SU-DHL-6 (cell line): ENCODE measurements around the gene TMEM131.

Source experiments
- H2AFZ ChIP-seq: fragments of 200-600 bp; sonication (generic); 2 replicates; pipeline ENCODE4 v1.6.1; 2014; ENCODE audit warnings: low read depth, mild to moderate bottlenecking, moderate library complexity, mixed read lengths, antibody characterized with exemption, low read length; ENCODE audit not compliant: severe bottlenecking
- H3F3A ChIP-seq: fragments of 200-600 bp; shearing (Covaris generic); 2 replicates; pipeline ENCODE4 v1.6.0; 2016; ENCODE audit warnings: antibody characterized with exemption, mild to moderate bottlenecking; ENCODE audit not compliant: insufficient read depth
- H3K27ac ChIP-seq: fragments of 200-600 bp; sonication (generic); 2 replicates; pipeline ENCODE4 v1.5.1; 2016; ENCODE audit warnings: low read depth, mild to moderate bottlenecking, low read length, moderate library complexity, mixed read lengths
- H3K27me3 ChIP-seq: fragments of 200-600 bp; sonication (generic), shearing (Covaris generic); 2 replicates; pipeline ENCODE4 v1.6.0; 2014; ENCODE audit warnings: mild to moderate bottlenecking, low read length
- H3K36me3 ChIP-seq: fragments of 200-600 bp; sonication (generic); 2 replicates; pipeline ENCODE4 v1.6.1; 2014; ENCODE audit warnings: mild to moderate bottlenecking, low read length, mixed read lengths
- H3K4me2 ChIP-seq: fragments of 300-600, 200-600 bp; shearing (Covaris generic), sonication (generic); 2 replicates; pipeline ENCODE4 v1.6.0; 2014; ENCODE audit warnings: low read length, low read depth, mild to moderate bottlenecking; ENCODE audit not compliant: poor library complexity, severe bottlenecking
- H3K4me3 ChIP-seq: fragments of 200-600 bp; sonication (generic); 2 replicates; pipeline ENCODE4 v1.5.1; 2014; ENCODE audit warnings: antibody characterized with exemption, low read length, mild to moderate bottlenecking, mixed read lengths; ENCODE audit not compliant: insufficient read depth, poor library complexity, severe bottlenecking
- H3K79me2 ChIP-seq: fragments of 200-600 bp; sonication (generic); 2 replicates; pipeline ENCODE4 v1.6.1; 2014; ENCODE audit warnings: mild to moderate bottlenecking, low read length, moderate library complexity; ENCODE audit not compliant: insufficient read depth
- H3K9ac ChIP-seq: fragments of 200-600 bp; sonication (generic); 2 replicates; pipeline ENCODE4 v1.7.0; 2014; ENCODE audit warnings: mild to moderate bottlenecking, low read length
- H3K9me2 ChIP-seq: fragments of 200-600 bp; sonication (generic); replicated peaks from 2 replicates; pipeline ENCODE4 v1.6.1; 2014; ENCODE audit warnings: low read length; ENCODE audit not compliant: insufficient read depth
- H3K9me3 ChIP-seq: fragments of 200-600 bp; sonication (generic); 2 replicates; pipeline ENCODE4 v1.6.1; 2014; ENCODE audit warnings: low read length, mixed read lengths; ENCODE audit not compliant: insufficient read depth
- H4K20me1 ChIP-seq: fragments of 200-600 bp; sonication (generic); 2 replicates; pipeline ENCODE4 v1.6.1; 2014; ENCODE audit warnings: low read depth, mild to moderate bottlenecking, antibody characterized with exemption, low read length, moderate library complexity, mixed read lengths
- CTCF ChIP-seq: fragments of 200-600 bp; sonication (generic); IDR thresholded peaks from one replicate; pipeline ENCODE4 v1.5.1; 2017; ENCODE audit warnings: antibody characterized with exemption, mild to moderate bottlenecking, low read length, moderate library complexity; ENCODE audit not compliant: insufficient read depth, poor library complexity, severe bottlenecking
- EZH2phosphoT487 ChIP-seq: fragments of 200-600 bp; sonication (generic), shearing (Covaris generic); conservative IDR thresholded peaks from 2 replicates; pipeline ENCODE4 v1.6.1; 2018; ENCODE audit warnings: mild to moderate bottlenecking, antibody characterized with exemption, low read length, moderate library complexity, mixed read lengths

Gene TMEM131

GRCh38 chr2:98006378-98006777, 10.6 kb upstream of the TMEM131 start:
- no peak overlapping the region for H2AFZ ChIP-seq
- no peak for TF ChIP-seq CTCF
- TF ChIP-seq EZH2phosphoT487 = no peak
- H4K20me1 ChIP-seq = no peaks in the 10 kb centered on the region
- no peak overlapping the region for H3K4me2 ChIP-seq
- no peaks in the 10 kb centered on the region for H3K9me3 ChIP-seq
- no peaks in the 10 kb centered on the region for H3K79me2 ChIP-seq
- H3K27me3 ChIP-seq = no peaks in the 10 kb centered on the region
- H3K9ac ChIP-seq = no peak overlapping the region
- no peaks in the 10 kb centered on the region for H3F3A ChIP-seq
- H3K27ac ChIP-seq = no peak overlapping the region
- no peaks in the 10 kb centered on the region for H3K9me2 ChIP-seq
- no peaks in the 10 kb centered on the region for H3K36me3 ChIP-seq
- H3K4me3 ChIP-seq = no peak overlapping the region

- Histone ChIP-seq H4K20me1 (no peaks in the 10 kb centered on the region), H3K9me2 (no peaks in the 10 kb centered on the region), H3K36me3 (no peaks in the 10 kb centered on the region), H3K9me3 (no peaks in the 10 kb centered on the region), H3K4me2 (no peak overlapping the region), H3K9ac (no peak overlapping the region), H2AFZ (no peak overlapping the region), H3K79me2 (no peaks in the 10 kb centered on the region), H3K4me3 (no peak overlapping the region), H3K27ac (no peak overlapping the region), H3F3A (no peaks in the 10 kb centered on the region), H3K27me3 (no peaks in the 10 kb centered on the region)
- TF ChIP-seq EZH2phosphoT487 = no peak
- TF ChIP-seq CTCF = no peak
Observed at GRCh38 chr2:98004613-98005012, 8.9 kb upstream of the TMEM131 start.

GRCh38 chr2:98004047-98004446, 8.3 kb upstream of the TMEM131 start:
- no peaks in the 10 kb centered on the region for H3K9me2 ChIP-seq
- H2AFZ ChIP-seq = no peak overlapping the region
- H3K4me3 ChIP-seq = no peak overlapping the region
- no peaks in the 10 kb centered on the region for H3F3A ChIP-seq
- H3K27ac ChIP-seq = no peak overlapping the region
- H3K27me3 ChIP-seq = no peaks in the 10 kb centered on the region
- TF ChIP-seq EZH2phosphoT487 (no peak), CTCF (no peak)
- H3K9ac ChIP-seq = no peak overlapping the region
- no peaks in the 10 kb centered on the region for H3K9me3 ChIP-seq
- H4K20me1 ChIP-seq = no peaks in the 10 kb centered on the region
- H3K36me3 ChIP-seq = no peaks in the 10 kb centered on the region
- H3K4me2 ChIP-seq = no peak overlapping the region
- H3K79me2 ChIP-seq = no peaks in the 10 kb centered on the region

GRCh38 chr2:97999536-97999935, 3.8 kb upstream of the TMEM131 start:
- Histone ChIP-seq H3K79me2 (peaks cover 2% of the 10 kb centered on the region), H3K4me2 (no peak overlapping the region), H3K27me3 (no peaks in the 10 kb centered on the region), H3K9me3 (no peaks in the 10 kb centered on the region), H2AFZ (no peak overlapping the region), H3K36me3 (no peaks in the 10 kb centered on the region), H3K27ac (no peak overlapping the region), H4K20me1 (peaks cover 2% of the 10 kb centered on the region; the same call in 1 of the 2 replicates), H3K9ac (no peak overlapping the region), H3K9me2 (no peaks in the 10 kb centered on the region), H3F3A (peaks cover 4% of the 10 kb centered on the region), H3K4me3 (no peak overlapping the region)
- TF ChIP-seq CTCF (no peak), EZH2phosphoT487 (no peak)
